T-helper 1 cell treated with Interleukin-12 subunit alpha and Interleukin-12 subunit beta and Interleukin-4 antibody, amounts not matched to agents 30 ng/mL and 1 ng/mL, for 36 hours (primary cell): ENCODE measurements around the gene ELAVL2. TPM values are rescaled to one million over a fixed set of nuclear protein-coding genes. Genes with fewer than 3 reads are reported as not detected.

Experiments
- intact Hi-C: fragments of 100-400 bp; cut with micrococcal nuclease; formaldehyde crosslinking; loops from one replicate; pipeline ENCODE4 v1.15.1; 2024
- total RNA-seq: library from RNA; stranded (reverse); gene quantifications from 2 replicates; pipeline ENCODE4 v1.2.3, GENCODE V29; 2022

Gene ELAVL2
- total RNA-seq, 1 donor from 2014 or later, result not detected

GRCh38 chr9:23822261-23823169 is 3.5 kb downstream of the ELAVL2 start:
- intact Hi-C loops, result loop anchor here (5.0 to 10.0 kb wide), 2 partner anchors 178 to 1855 kb away; no protein-coding TSS in a partner anchor

- intact Hi-C loops, result loop anchor here (5.0 to 10.0 kb wide), 2 partner anchors 177 to 1854 kb away; no protein-coding TSS in a partner anchor
Measured at GRCh38 chr9:23821375-23822181, 4.5 kb downstream of the ELAVL2 start.

- intact Hi-C loops, result loop anchor here (5.0 to 10.0 kb wide), 2 partner anchors 176 to 1853 kb away; no protein-coding TSS in a partner anchor
Measured at GRCh38 chr9:23820451-23821374, 5.3 kb downstream of the ELAVL2 start.

- intact Hi-C loops, result no loop called here
Measured at GRCh38 chr9:23819403-23819802, 6.6 kb downstream of the ELAVL2 start.

GRCh38 chr9:23814243-23814642 is 11.8 kb downstream of the ELAVL2 start:
- intact Hi-C loops, result no loop called here

- intact Hi-C loops, result no loop called here
Measured at GRCh38 chr9:23812673-23813072, 13.4 kb downstream of the ELAVL2 start.

GRCh38 chr9:23811633-23812032 is 14.4 kb downstream of the ELAVL2 start:
- intact Hi-C loops, result no loop called here

GRCh38 chr9:23803216-23803615 is 22.8 kb downstream of the ELAVL2 start:
- intact Hi-C loops, result no loop called here

GRCh38 chr9:23801523-23801922 is 24.5 kb downstream of the ELAVL2 start:
- intact Hi-C loops, result no loop called here

GRCh38 chr9:23799521-23799920 is 26.5 kb downstream of the ELAVL2 start:
- intact Hi-C loops, result no loop called here

GRCh38 chr9:23798325-23798724 is 27.7 kb downstream of the ELAVL2 start:
- intact Hi-C loops, result no loop called here

- intact Hi-C loops, result no loop called here
Measured at GRCh38 chr9:23796209-23796608, 29.8 kb downstream of the ELAVL2 start.

GRCh38 chr9:23790351-23791260 is 35.4 kb downstream of the ELAVL2 start:
- intact Hi-C loops, result no loop called here

- intact Hi-C loops, result no loop called here
Measured at GRCh38 chr9:23789529-23790254, 36.3 kb downstream of the ELAVL2 start.

- intact Hi-C loops, result no loop called here
Measured at GRCh38 chr9:23784962-23785361, 41.1 kb downstream of the ELAVL2 start.

GRCh38 chr9:23783509-23783908 is 42.5 kb downstream of the ELAVL2 start:
- intact Hi-C loops, result no loop called here

- intact Hi-C loops, result no loop called here
Measured at GRCh38 chr9:23779220-23779619, 46.8 kb downstream of the ELAVL2 start.

GRCh38 chr9:23777328-23777727 is 48.7 kb downstream of the ELAVL2 start:
- intact Hi-C loops, result no loop called here

- intact Hi-C loops, result no loop called here
Measured at GRCh38 chr9:23775549-23775948, 50.5 kb downstream of the ELAVL2 start.
